K562 (cell line): ENCODE data around the gene KL. TPM values are rescaled to one million over a fixed set of nuclear protein-coding genes. Genes with fewer than 3 reads are reported as not detected.

Experiments used
- ATAC-seq: fragments of 200-7000 bp; cut with Tn5 transposase; 3 replicates; pipeline ENCODE4 v1.9.1; 2020; ENCODE audit warnings: moderate library complexity
- BruUV-seq: library from RNA; stranded (reverse); fragments of 400-500 nt; replicated peaks from 2 replicates; lab custom pipeline; 2021; lab: Mats Ljungman, UMichigan
- CTCF ChIA-PET: fragments of 300-600 bp; formaldehyde crosslinking; extraction: SDS; loops from one replicate; lab custom pipeline; 2021; ENCODE audit warnings: low intra/inter-chr PET ratio; lab: Yijun Ruan, JAX
- POLR2A ChIA-PET: fragments of 300-600, 350-650 bp; sonication (Branson Sonifier 250); formaldehyde crosslinking; extraction: SDS; loops from one replicate; lab custom pipeline; 2021; ENCODE audit warnings: antibody characterized with exemption, inconsistent platforms; lab: Yijun Ruan, JAX
- DNase-seq, 4 experiments: peaks; one replicate each; pipeline versions ENCODE4 v3.0.0 to v3.0.0-alpha.2; 2011 to 2018; ENCODE audit warnings: low spot score in 3 of 4, mixed read lengths in 3 of 4; ENCODE audit errors: extremely low read depth in 1 of 4
- FAIRE-seq: peaks from 2 replicates; lab custom pipeline; 2011; peaks lifted over from hg19 to GRCh38; lab: Jason Lieb, UNC
- H2AFZ ChIP-seq: 2 replicates; pipeline ENCODE4 v1.6.0; 2011; ENCODE audit warnings: low read depth, low read length, control low read depth, inconsistent platforms
- H3K27ac ChIP-seq: fragments of 200-600 bp; 3 replicates; pipeline ENCODE4 v1.8.0; 2011; ENCODE audit warnings: low read depth, mild to moderate bottlenecking, control low read depth, inconsistent platforms, low read length, moderate library complexity, mixed read lengths; ENCODE audit errors: extremely low read depth
- H3K27me3 ChIP-seq, 2 experiments: fragments of 300-600 bp in 1 of 2; 2 replicates in 1 of 2; 3 replicates in 1 of 2; pipeline versions ENCODE4 v1.6.0 to v1.8.0; 2011; ENCODE audit warnings: inconsistent platforms in 2 of 2, low read length in 2 of 2, mild to moderate bottlenecking in 1 of 2, mixed read lengths in 1 of 2, moderate library complexity in 1 of 2; ENCODE audit not compliant: control insufficient read depth in 2 of 2, insufficient read depth in 2 of 2
- H3K36me3 ChIP-seq: fragments of 300-600 bp; 3 replicates; pipeline ENCODE4 v1.8.0; 2011; ENCODE audit warnings: mild to moderate bottlenecking, low read length, inconsistent platforms; ENCODE audit not compliant: control insufficient read depth, insufficient read depth
- H3K4me1 ChIP-seq, 2 experiments: fragments of 200-600 bp in 1 of 2; replicated peaks in 1 of 2; 2 replicates in 1 of 2; 3 replicates in 1 of 2; pipeline versions ENCODE4 v1.5.1 to v1.8.0; 2011; ENCODE audit warnings: inconsistent platforms in 2 of 2, low read length in 2 of 2, mild to moderate bottlenecking in 1 of 2, mixed read lengths in 1 of 2, moderate library complexity in 1 of 2; ENCODE audit not compliant: control insufficient read depth in 2 of 2, insufficient read depth in 2 of 2
- H3K4me2 ChIP-seq: 2 replicates; pipeline ENCODE4 v1.6.1; 2011; ENCODE audit warnings: low read length, control low read depth, inconsistent platforms, mixed read lengths; ENCODE audit not compliant: insufficient read depth
- H3K4me3 ChIP-seq: fragments of 200-600 bp; sonication (generic), shearing (Covaris generic); 2 replicates; pipeline ENCODE4 v1.5.1; 2016; ENCODE audit warnings: control low read depth, inconsistent platforms
- H3K79me2 ChIP-seq: fragments of 200-600 bp; 3 replicates; pipeline ENCODE4 v1.8.0; 2011; ENCODE audit warnings: low read length, inconsistent platforms; ENCODE audit not compliant: control insufficient read depth, insufficient read depth
- H3K9ac ChIP-seq, 2 experiments: 2 replicates each; pipeline versions ENCODE4 v1.6.0 to v1.6.1; 2011; ENCODE audit warnings: low read depth in 2 of 2, low read length in 2 of 2, control low read depth in 1 of 2, inconsistent platforms in 1 of 2, mild to moderate bottlenecking in 1 of 2, mixed read lengths in 1 of 2; ENCODE audit not compliant: insufficient read depth in 1 of 2
- H3K9me1 ChIP-seq: one replicate; pipeline ENCODE4 v1.6.0; 2011; ENCODE audit warnings: inconsistent platforms, mild to moderate bottlenecking, low read length, moderate library complexity; ENCODE audit not compliant: control insufficient read depth, insufficient read depth
- H3K9me3 ChIP-seq: replicated peaks from 2 replicates; pipeline ENCODE4 v1.5.1; 2011; ENCODE audit warnings: low read depth, low read length, inconsistent platforms; ENCODE audit not compliant: control insufficient read depth, insufficient read depth
- H4K20me1 ChIP-seq: replicated peaks from 2 replicates; pipeline ENCODE4 v1.6.1; 2011; ENCODE audit warnings: low read length, inconsistent platforms, mixed read lengths; ENCODE audit not compliant: control insufficient read depth, insufficient read depth
- DDX20 ChIP-seq: fragments of 450-650 bp; IDR thresholded peaks from 2 replicates; pipeline ENCODE4 v1.6.1; 2016; ENCODE audit warnings: missing genetic modification characterization, low read depth, mild to moderate bottlenecking, missing compliant biosample characterization, moderate library complexity
- GATAD2A ChIP-seq: fragments of 450-650 bp; IDR thresholded peaks from 2 replicates; pipeline ENCODE4 v1.6.1; 2017
- PURB ChIP-seq: sonication (generic); formaldehyde crosslinking; IDR thresholded peaks from 2 replicates; pipeline ENCODE4 v1.9.0; 2021; ENCODE audit warnings: low read depth, mild to moderate bottlenecking, missing genetic modification reagents
- YY1 ChIP-seq, 3 experiments: IDR thresholded peaks; 2 replicates each; pipeline ENCODE4 v1.6.1; 2011; ENCODE audit warnings: low read length in 2 of 3, mild to moderate bottlenecking in 2 of 3, moderate library complexity in 2 of 3, borderline replicate concordance in 1 of 3, control low read depth in 1 of 3, low read depth in 1 of 3; ENCODE audit not compliant: insufficient read depth in 3 of 3, insufficient replicate concordance in 2 of 3, control insufficient read depth in 1 of 3, insufficient read length in 1 of 3; ENCODE audit errors: extremely low read depth in 1 of 3
- ZNF77 ChIP-seq: fragments of 250-450 bp; sonication (Bioruptor Pico); IDR thresholded peaks from 2 replicates; pipeline ENCODE4 v1.5.0; 2020
- WGBS: fragments of 100-300 bp; shearing (Covaris generic); methylation state at CpG from one replicate; pipeline ENCODE4 v1.1.6; 2016; ENCODE audit warnings: low coverage, mixed read lengths; ENCODE audit not compliant: insufficient coverage; ENCODE audit errors: missing lambda C conversion rate; 5-methylcytosine and 5-hydroxymethylcytosine counted together
- in situ Hi-C: fragments of 300-500 bp; cut with MboI; formaldehyde crosslinking; loops from 4 replicates; pipeline ENCODE4 v1.15.0; 2018; ENCODE audit warnings: inconsistent platforms, mixed read lengths
- intact Hi-C: fragments of 100-400 bp; cut with micrococcal nuclease; formaldehyde crosslinking; loops from 2 replicates; pipeline ENCODE4 v1.14.2; 2022
- polyA plus RNA-seq, 8 experiments: library from polyadenylated mRNA; depleted of rRNA in 4 of 8; stranded (reverse) in 5 of 8; unstranded in 3 of 8; fragments of >200 nt; fragmentation: Nextera tagmentation in 2 of 8; fragmentation: Illumina TruSeq in 1 of 8; extraction: Ambion mirVana in 2 of 8; extraction: Trizol in 1 of 8; gene quantifications; 2 replicates each; pipeline versions ENCODE4 v1.2.1 to v1.2.3, GENCODE V29; 2011 to 2014; ENCODE audit warnings: inconsistent platforms in 1 of 8, missing spikeins in 1 of 8
- total RNA-seq, 7 experiments: library from RNA; depleted of rRNA in 6 of 7; stranded (reverse); fragments of >200 nt in 6 of 7; fragmentation: Illumina TruSeq in 2 of 7; extraction: Trizol in 2 of 7; gene quantifications; 2 replicates each; pipeline versions ENCODE4 v1.2.1 to v1.2.3, GENCODE V29; 2011 to 2021; ENCODE audit warnings: low replicate concordance in 1 of 7

Gene KL
- total and polyA plus RNA-seq, 9 of the 15 experiments (the other 6 are each of a cell fraction or from before 2014, with no cell fraction given) = not detected

GRCh38 chr13:33015791-33016323 is 366 bp upstream of the KL start:
- no peaks in the 10 kb centered on the region for H3K79me2 ChIP-seq
- no peaks in the 10 kb centered on the region for H3K9me3 ChIP-seq
- no peaks in the 10 kb centered on the region; the same call in 1 of the 2 replicates for H4K20me1 ChIP-seq
- H3K27me3 ChIP-seq = no peaks in the 10 kb centered on the region
- WGBS = 17% methylated on average over 13 of the region's 52 CpGs
- H3K4me1 ChIP-seq = peaks cover 0 to 4% of the 10 kb centered on the region in 2 experiments; a peak in 1 of 5 replicates
- no peak overlapping the region for H2AFZ ChIP-seq
- intact Hi-C loops (no loop called here), in situ Hi-C loops (no loop called here)
- ATAC-seq (no peak), DNase-seq (no peak), FAIRE-seq (no peak)
- no peaks in the 10 kb centered on the region for H3K36me3 ChIP-seq
- no peak overlapping the region for H3K9ac ChIP-seq
- no peak overlapping the region for H3K27ac ChIP-seq
- no peak overlapping the region for H3K4me3 ChIP-seq
- ChIA-PET POLR2A (no interaction called here), CTCF (no interaction called here)
- TF ChIP-seq ZNF77 = no peak
- TF ChIP-seq GATAD2A = no peak
- no peak for TF ChIP-seq DDX20 (tag)
- no peak for TF ChIP-seq PURB (CRISPR knock-in tag)
- TF ChIP-seq YY1 (IDR thresholded peaks at IDR 0.05; ENCODE audit: borderline replicate concordance in 1 of 3, control insufficient read depth in 1 of 3, extremely low read depth in 1 of 3, insufficient read depth in 3 of 3, insufficient read length in 1 of 3, insufficient replicate concordance in 2 of 3, low read depth in 1 of 3, low read length in 2 of 3) = no peak
- no peaks in the 10 kb centered on the region for H3K9me1 ChIP-seq
- BruUV-seq = no TSS peak
- no peak overlapping the region for H3K4me2 ChIP-seq
